ENCODE measurements around the gene PAQR4.

PAQR4 gene

GRCh38 chr16:2967211-2967631, 1.9 kb upstream of the PAQR4 start:
- TF ChIP-seq, protein P1, sequence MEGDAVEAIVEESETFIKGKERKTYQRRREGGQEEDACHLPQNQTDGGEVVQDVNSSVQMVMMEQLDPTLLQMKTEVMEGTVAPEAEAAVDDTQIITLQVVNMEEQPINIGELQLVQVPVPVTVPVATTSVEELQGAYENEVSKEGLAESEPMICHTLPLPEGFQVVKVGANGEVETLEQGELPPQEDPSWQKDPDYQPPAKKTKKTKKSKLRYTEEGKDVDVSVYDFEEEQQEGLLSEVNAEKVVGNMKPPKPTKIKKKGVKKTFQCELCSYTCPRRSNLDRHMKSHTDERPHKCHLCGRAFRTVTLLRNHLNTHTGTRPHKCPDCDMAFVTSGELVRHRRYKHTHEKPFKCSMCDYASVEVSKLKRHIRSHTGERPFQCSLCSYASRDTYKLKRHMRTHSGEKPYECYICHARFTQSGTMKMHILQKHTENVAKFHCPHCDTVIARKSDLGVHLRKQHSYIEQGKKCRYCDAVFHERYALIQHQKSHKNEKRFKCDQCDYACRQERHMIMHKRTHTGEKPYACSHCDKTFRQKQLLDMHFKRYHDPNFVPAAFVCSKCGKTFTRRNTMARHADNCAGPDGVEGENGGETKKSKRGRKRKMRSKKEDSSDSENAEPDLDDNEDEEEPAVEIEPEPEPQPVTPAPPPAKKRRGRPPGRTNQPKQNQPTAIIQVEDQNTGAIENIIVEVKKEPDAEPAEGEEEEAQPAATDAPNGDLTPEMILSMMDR (IDR thresholded peaks at IDR 0.05; ENCODE audit: low read depth, low read length): no peak

DNA sequence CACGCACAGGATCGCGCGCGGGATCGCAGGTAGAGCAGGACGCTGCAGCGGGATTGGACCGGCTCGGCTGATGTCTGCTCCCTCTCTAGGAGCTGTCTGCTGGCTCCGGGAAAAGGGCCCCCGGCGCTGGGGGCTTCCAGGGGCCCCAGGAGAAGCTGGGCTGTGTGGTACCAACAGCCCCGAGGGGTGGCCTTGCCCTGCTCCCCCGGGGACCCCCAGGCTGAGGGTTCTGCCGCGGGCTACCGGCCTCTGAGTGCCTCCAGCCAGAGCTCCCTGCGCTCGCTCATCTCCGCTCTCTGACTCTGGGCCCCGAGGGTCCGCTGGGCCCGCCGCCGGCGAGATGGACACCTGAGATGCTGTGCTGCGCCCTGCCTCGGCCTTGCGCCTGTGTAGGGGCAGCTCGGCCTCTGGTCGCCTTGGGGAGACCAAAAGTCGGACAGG, 1.4 kb upstream of the PAQR4 start:
- no peak for DNase-seq (ENCODE audit: extremely low read depth, low read depth)
- TF ChIP-seq, protein P1 (IDR thresholded peaks at IDR 0.05; ENCODE audit: low read depth, low read length): no peak

More at GRCh38 chr16:2967211-2967631, 1.9 kb upstream of the PAQR4 start:
- DNase-seq (ENCODE audit: extremely low read depth, low read depth): no peak

GRCh38 chr16:2968368-2968737, 795 bp upstream of the PAQR4 start:
- TF ChIP-seq, protein P1 (IDR thresholded peaks at IDR 0.05; ENCODE audit: low read depth, low read length): no peak

GRCh38 chr16:2969545-2970521, 685 bp downstream of the PAQR4 start:
- TF ChIP-seq, protein P1 (IDR thresholded peaks at IDR 0.05; ENCODE audit: low read depth, low read length): peak; percentile 44

More at GRCh38 chr16:2968368-2968737, 795 bp upstream of the PAQR4 start:
- DNase-seq (ENCODE audit: extremely low read depth, low read depth): no peak

DNA sequence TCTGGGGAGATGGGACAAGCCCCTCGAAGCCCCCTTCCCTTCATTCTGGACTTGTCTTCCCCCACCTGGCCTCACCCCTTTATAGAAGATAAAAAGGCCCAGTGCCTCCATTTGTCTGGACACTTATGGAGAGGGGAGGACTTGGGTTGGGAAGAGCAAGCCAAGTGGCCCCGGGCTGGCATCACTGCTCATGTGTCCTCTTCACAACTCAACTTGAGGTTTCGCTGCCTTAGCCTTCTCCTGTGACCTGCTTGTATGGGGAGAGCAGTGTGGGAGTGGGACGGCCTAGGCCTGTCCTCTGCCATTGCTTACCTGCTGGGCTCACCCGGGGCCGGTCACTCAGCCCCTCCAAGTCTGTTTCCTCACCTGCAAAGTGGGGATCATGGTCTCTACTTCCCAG, 1.4 kb downstream of the PAQR4 start:
- no peak for DNase-seq (ENCODE audit: extremely low read depth, low read depth)
- TF ChIP-seq, protein P1 (IDR thresholded peaks at IDR 0.05; ENCODE audit: low read depth, low read length): no peak

More at GRCh38 chr16:2969545-2970521, 685 bp downstream of the PAQR4 start:
- no peak for DNase-seq (ENCODE audit: extremely low read depth, low read depth)

GRCh38 chr16:2971134-2971984, 2.2 kb downstream of the PAQR4 start:
- TF ChIP-seq, protein P1 (IDR thresholded peaks at IDR 0.05; ENCODE audit: low read depth, low read length): no peak
- no peak for DNase-seq (ENCODE audit: extremely low read depth, low read depth)

Data from AG09319 (cell line).